Immature natural killer cell (primary cell): ENCODE results near the gene NXPH4. TPM values are rescaled to one million over a fixed set of nuclear protein-coding genes. Genes with fewer than 3 reads are reported as not detected.

Source experiments
- DNase-seq, 3 donors: peaks; one replicate each; pipeline ENCODE4 v3.0.0; 2022; ENCODE audit warnings: mixed read lengths in 1 of 3
- H3K27ac Mint-ChIP-seq, 6 donors: one replicate each; pipeline ENCODE4 v1.8.0; 2020; ENCODE audit warnings: mixed read lengths in 6 of 6, mild to moderate bottlenecking in 5 of 6, inconsistent platforms in 4 of 6, moderate library complexity in 3 of 6
- H3K27me3 Mint-ChIP-seq, 3 donors: one replicate each; pipeline ENCODE4 v1.8.0; 2020 to 2021; ENCODE audit warnings: low read depth in 3 of 3, mild to moderate bottlenecking in 3 of 3, mixed read lengths in 3 of 3, moderate library complexity in 3 of 3, inconsistent platforms in 1 of 3
- H3K36me3 Mint-ChIP-seq, 3 donors: one replicate each; pipeline ENCODE4 v1.8.0; 2020; ENCODE audit warnings: mixed read lengths in 3 of 3, inconsistent platforms in 2 of 3, mild to moderate bottlenecking in 2 of 3
- H3K4me1 Mint-ChIP-seq, 2 donors: one replicate each; pipeline ENCODE4 v1.8.0; 2020; ENCODE audit warnings: inconsistent platforms in 2 of 2, mild to moderate bottlenecking in 2 of 2, mixed read lengths in 2 of 2, moderate library complexity in 1 of 2
- H3K4me3 Mint-ChIP-seq, 5 donors: one replicate each; pipeline ENCODE4 v1.8.0; 2020; ENCODE audit warnings: mild to moderate bottlenecking in 5 of 5, mixed read lengths in 5 of 5, inconsistent platforms in 3 of 5, moderate library complexity in 3 of 5
- H3K9me3 Mint-ChIP-seq, 6 donors: one replicate each; pipeline ENCODE4 v1.8.0; 2020; ENCODE audit warnings: mild to moderate bottlenecking in 6 of 6, mixed read lengths in 6 of 6, inconsistent platforms in 4 of 6, moderate library complexity in 3 of 6
- polyA plus RNA-seq, 3 donors: library from polyadenylated mRNA; unstranded; fragments of 300-500 nt; fragmentation: Illumina TruSeq; gene quantifications; one replicate each; pipeline ENCODE4 v1.2.3, GENCODE V29; 2021

The NXPH4 gene
- polyA plus RNA-seq, 3 donors from 2014 or later = not detected

DNA sequence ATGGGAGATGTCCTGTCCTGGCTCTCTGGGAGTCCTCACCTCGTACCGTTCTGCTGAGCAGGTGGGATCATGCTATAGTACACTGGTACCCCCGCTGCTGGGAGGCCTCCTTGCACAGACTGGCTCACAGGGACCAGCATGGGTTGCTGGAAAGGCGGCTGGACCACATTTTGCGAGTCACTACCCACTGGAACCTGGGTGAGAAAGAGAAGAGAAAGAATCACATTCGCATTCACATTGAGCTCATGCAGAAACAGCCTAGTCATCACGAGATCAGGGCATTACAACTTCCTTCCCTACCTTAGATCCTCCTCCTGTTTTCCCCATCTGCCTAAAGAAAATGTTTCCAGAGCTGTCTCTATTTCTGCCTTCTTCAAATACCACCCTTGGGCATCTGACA lies 51.7 kb downstream of the NXPH4 start:
- Mint-ChIP-seq H3K27ac (no peak overlapping the region), H3K9me3 (no peaks in the 10 kb centered on the region), H3K27me3 (peaks cover 0 to 4% (median 1%) of the 10 kb centered on the region in 3 donors), H3K4me3 (no peak overlapping the region), H3K36me3 (peaks cover 18 to 46% (median 33%) of the 10 kb centered on the region in 3 donors), H3K4me1 (peaks cover 2 to 7% of the 10 kb centered on the region in 2 donors)
- no peak for DNase-seq

DNA sequence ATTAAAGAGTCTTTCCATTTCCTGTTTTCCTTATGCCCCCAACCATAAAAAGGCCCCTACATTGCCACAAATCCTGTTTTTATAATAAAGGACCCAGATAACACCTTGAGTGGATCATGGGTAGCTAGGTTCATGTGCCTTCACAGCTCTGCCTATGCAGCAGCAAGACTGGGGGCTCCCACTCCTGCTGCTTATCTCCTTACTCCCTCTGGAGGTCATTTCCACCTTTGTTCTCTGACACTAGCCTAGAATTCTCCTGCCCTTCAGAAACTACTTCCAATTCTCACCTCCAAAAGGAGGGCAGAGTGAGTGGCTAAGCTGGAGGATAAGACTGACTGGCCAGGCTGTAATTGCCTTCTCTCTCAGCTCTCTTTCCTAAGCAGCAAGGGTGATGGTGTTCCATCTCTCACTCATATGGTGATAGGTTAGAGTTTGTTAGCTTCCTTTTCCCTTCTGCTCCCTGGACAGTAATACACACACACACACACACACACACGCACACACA lies 54.4 kb downstream of the NXPH4 start:
- peak overlapping the region in 1 of 6 donors; percentile 74 for H3K27ac Mint-ChIP-seq
- no peak for DNase-seq
- H3K4me3 Mint-ChIP-seq = no peak overlapping the region
- peaks cover 0 to 1% of the 10 kb centered on the region in 2 donors for H3K4me1 Mint-ChIP-seq
- H3K9me3 Mint-ChIP-seq = no peaks in the 10 kb centered on the region
- peaks cover 0 to 7% (median 4%) of the 10 kb centered on the region in 3 donors for H3K27me3 Mint-ChIP-seq
- peaks cover 23 to 60% (median 37%) of the 10 kb centered on the region in 3 donors for H3K36me3 Mint-ChIP-seq

DNA sequence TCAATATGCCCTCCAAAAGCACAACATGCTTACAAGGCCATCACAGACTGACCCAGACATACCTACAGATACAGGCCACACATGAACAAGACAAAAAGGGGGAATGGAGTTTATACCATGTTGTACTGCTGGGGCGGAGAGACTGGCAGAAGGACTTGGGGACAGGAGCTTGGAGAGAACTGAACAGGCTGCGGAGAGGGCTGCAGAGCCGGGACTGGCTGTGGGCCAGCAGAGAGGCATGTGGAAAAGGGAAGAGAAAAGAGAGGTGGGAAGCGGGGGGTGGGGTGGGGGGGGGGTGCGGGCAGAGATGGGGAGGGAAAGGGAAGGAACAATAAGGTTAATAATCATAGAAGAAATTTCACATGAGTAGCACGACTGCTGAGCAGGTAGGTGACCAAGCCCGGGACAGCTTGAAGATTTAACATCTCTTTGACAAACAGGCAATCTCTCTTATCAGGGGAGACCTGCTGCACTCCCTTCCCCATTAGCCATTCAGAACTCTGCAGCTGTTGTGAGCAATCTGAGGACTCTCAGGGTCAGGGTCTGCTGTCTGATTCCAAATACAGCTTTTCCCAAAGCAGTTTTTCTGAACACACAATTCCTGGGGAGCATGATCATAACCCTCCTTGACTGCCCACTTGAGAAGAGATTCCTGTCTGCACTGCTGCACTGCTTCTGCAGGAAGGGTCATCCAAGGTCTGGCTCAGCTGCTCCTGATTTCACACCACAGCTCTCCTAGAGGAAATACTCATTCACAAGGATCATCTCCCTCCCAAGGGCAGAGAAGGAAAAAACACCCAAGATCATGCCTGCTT lies 56.0 kb downstream of the NXPH4 start:
- Mint-ChIP-seq H3K9me3 (no peaks in the 10 kb centered on the region), H3K4me1 (peaks cover 0 to 1% of the 10 kb centered on the region in 2 donors), H3K4me3 (no peak overlapping the region), H3K27me3 (peaks cover 0 to 7% (median 4%) of the 10 kb centered on the region in 3 donors), H3K36me3 (peaks cover 23 to 57% (median 33%) of the 10 kb centered on the region in 3 donors), H3K27ac (no peak overlapping the region)
- DNase-seq = no peak

DNA sequence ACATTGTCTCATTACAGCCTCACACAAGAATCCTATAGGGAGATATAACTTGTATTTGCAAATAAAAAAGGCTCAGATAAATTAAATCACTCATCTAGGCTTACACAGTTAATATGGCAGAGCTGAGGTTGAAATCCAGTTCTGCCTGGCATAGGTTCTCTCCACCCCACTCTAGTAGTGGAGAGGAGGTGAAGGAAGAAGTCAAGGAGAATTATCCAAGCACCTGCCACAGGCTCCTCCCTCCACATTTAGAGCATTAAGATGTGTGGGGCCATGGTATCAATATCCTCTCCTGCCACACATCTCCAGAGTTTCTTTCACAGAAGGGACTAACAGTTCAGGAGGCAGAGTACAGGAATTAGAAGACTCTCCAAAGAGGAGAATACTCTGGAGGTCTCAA lies 56.9 kb downstream of the NXPH4 start:
- H3K4me3 Mint-ChIP-seq = no peak overlapping the region
- peaks cover 0 to 7% (median 4%) of the 10 kb centered on the region in 3 donors for H3K27me3 Mint-ChIP-seq
- peaks cover 0 to 1% of the 10 kb centered on the region in 2 donors for H3K4me1 Mint-ChIP-seq

More for the DNA sequence above, 56.9 kb downstream of the NXPH4 start:
- no peak for DNase-seq
- Mint-ChIP-seq H3K9me3 (no peaks in the 10 kb centered on the region), H3K36me3 (peaks cover 28 to 56% (median 37%) of the 10 kb centered on the region in 3 donors), H3K27ac (no peak overlapping the region)

Other genes with a start within 250 kb of the NXPH4 start
- gene ZBTB39, start 210.2 kb upstream of the NXPH4 start, polyA plus RNA-seq = 1 to 10 TPM in 2 of 3 donors, not detected in 1; 1.1 to 2.6 TPM
- gene TAC3, start 200.3 kb upstream of the NXPH4 start, polyA plus RNA-seq = not detected
- not detected for gene MYO1A, start 166.7 kb upstream of the NXPH4 start, polyA plus RNA-seq
- 1 to 10 TPM; 1.6 to 4.1 (median 2.6) TPM for gene NEMP1, start 138.0 kb upstream of the NXPH4 start, polyA plus RNA-seq
- 1 to 10 TPM; 1.0 to 2.7 (median 1.3) TPM for gene NAB2, start 127.7 kb upstream of the NXPH4 start, polyA plus RNA-seq
- 10 to 100 TPM; 71.1 to 94.0 (median 89.1) TPM for gene STAT6, start 105.4 kb upstream of the NXPH4 start, polyA plus RNA-seq
- gene LRP1, start 88.3 kb upstream of the NXPH4 start, polyA plus RNA-seq = under 1 TPM in 2 of 3 donors, not detected in 1; 0.08 to 0.22 TPM
- gene LRP1-AS, start 69.2 kb upstream of the NXPH4 start, polyA plus RNA-seq = not detected
- 10 to 100 TPM; 43.1 to 50.8 (median 49.3) TPM for gene SHMT2, start 12.9 kb downstream of the NXPH4 start, polyA plus RNA-seq
- gene STAC3, start 34.4 kb downstream of the NXPH4 start, polyA plus RNA-seq = not detected
- 10 to 100 TPM in 1 of 3 donors, 1 to 10 TPM in 1, under 1 TPM in 1; 0.12 to 19.0 (median 3.3) TPM for gene R3HDM2, start 214.2 kb downstream of the NXPH4 start, polyA plus RNA-seq
- under 1 TPM in 1 of 3 donors, not detected in 2; 0.15 TPM for gene INHBC, start 218.0 kb downstream of the NXPH4 start, polyA plus RNA-seq
- not detected for gene INHBE, start 238.5 kb downstream of the NXPH4 start, polyA plus RNA-seq
- under 1 TPM in 2 of 3 donors, not detected in 1; 0.33 to 0.40 TPM for gene GLI1, start 243.0 kb downstream of the NXPH4 start, polyA plus RNA-seq